ENCODE measurements around the gene TLR8. TPM values are rescaled to one million over a fixed set of nuclear protein-coding genes. Genes with fewer than 3 reads are reported as not detected.

The TLR8 gene
- total and polyA plus RNA-seq, 2 of the 4 experiments (the other 2 are of a cell fraction) = not detected

DNA sequence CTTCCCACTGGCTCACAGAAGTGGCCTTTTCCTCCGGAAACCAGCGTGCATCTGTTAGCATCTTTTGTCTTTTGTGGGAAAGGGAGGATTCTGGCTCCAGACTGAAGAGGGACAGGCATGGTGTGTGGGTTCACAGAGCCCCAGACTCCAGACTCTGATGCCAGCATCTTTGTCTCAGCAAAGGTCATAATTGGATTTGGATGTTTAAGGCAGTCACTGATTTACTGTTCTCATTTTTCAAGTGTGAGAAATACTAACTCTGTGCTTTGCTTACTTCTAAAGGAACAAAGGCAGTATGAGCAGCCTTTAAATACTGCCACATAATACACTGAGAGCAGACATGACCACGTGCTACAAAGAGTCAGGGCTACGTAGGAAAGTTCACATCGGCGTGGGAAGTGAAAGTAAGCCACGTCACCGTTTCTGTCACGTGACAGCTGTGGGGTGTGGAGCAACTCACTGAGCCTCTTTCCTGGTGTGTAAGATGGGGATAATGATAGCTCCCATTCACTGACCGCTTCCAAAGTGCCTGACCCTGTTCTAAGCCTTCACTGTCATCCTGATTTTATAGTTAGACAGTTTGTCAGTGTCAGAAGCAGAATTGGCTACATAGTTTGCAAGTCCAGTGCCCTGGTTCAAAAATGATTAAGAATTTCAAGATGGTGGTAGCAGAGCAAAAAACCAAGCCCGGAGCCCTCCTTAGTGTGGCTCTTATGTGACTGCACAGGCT lies 43.7 kb downstream of the TLR8 start:
- Histone ChIP-seq H3K23ac (ENCODE audit: low read depth, low read length) (peak overlapping the region; percentile 41; the same call in 1 of the 2 replicates), H4K91ac (ENCODE audit: insufficient read depth, low read depth, low read length) (peak overlapping the region; percentile 82), H3K18ac (ENCODE audit: low read depth, low read length) (peak overlapping the region; percentile 71), H3K4ac (ENCODE audit: low read depth, low read length) (peak overlapping the region; percentile 61), H3K27me3 (ENCODE audit: control insufficient read depth, insufficient read depth, low read length) (no peaks in the 10 kb centered on the region), H3K79me1 (ENCODE audit: low read depth in 1 of 2, low read length in 2 of 2) (peaks cover 0 to 13% of the 10 kb centered on the region in 2 experiments; a peak in 3 of 4 replicates), H3K9ac (ENCODE audit: low read depth, low read length) (peak overlapping the region; percentile 38; the same call in 1 of the 2 replicates), H3K27ac (ENCODE audit: insufficient read depth, low read length) (peak overlapping the region; percentile 56; the same call in 1 of the 2 replicates), H2BK15ac (ENCODE audit: low read depth, low read length) (peak overlapping the region; percentile 53; the same call in 1 of the 3 replicates), H3K4me3 (ENCODE audit: insufficient read depth, low read depth, low read length) (no peak overlapping the region), H3K4me2 (ENCODE audit: low read depth, low read length) (peak overlapping the region; percentile 44), H2BK20ac (ENCODE audit: low read depth, low read length) (peak overlapping the region; percentile 59; the same call in 1 of the 2 replicates), H3K9me3 (ENCODE audit: control insufficient read depth, insufficient read depth, low read length) (no peaks in the 10 kb centered on the region), H4K20me1 (ENCODE audit: insufficient read depth, low read length) (no peaks in the 10 kb centered on the region), H4K5ac (ENCODE audit: low read depth, low read length) (peak overlapping the region; percentile 67), H4K8ac (ENCODE audit: low read depth in 2 of 2, low read length in 2 of 2) (peak overlapping the region; percentile 40 to 67), H3K14ac (replicated peaks; ENCODE audit: low read depth, low read length) (peak overlapping the region; percentile 38), H2AFZ (replicated peaks; ENCODE audit: low read length, poor library complexity) (peak overlapping the region; percentile 60), H3K9me1 (ENCODE audit: insufficient read depth, low read length) (peaks cover 11% of the 10 kb centered on the region), H3K4me1 (ENCODE audit: control insufficient read depth, insufficient read depth, low read length) (peaks cover 14% of the 10 kb centered on the region), H2AK9ac (replicated peaks; ENCODE audit: low read depth, low read length, poor library complexity) (peak overlapping the region; percentile 33), H3K36me3 (ENCODE audit: control insufficient read depth, insufficient read depth, low read length) (no peaks in the 10 kb centered on the region), H2BK5ac (ENCODE audit: low read depth, low read length, poor library complexity, severe bottlenecking) (peak overlapping the region; percentile 79), H2AK5ac (ENCODE audit: low read depth, low read length) (peak overlapping the region; percentile 82), H2BK120ac (ENCODE audit: low read depth, low read length) (peak overlapping the region; percentile 80), H3K56ac (ENCODE audit: extremely low read depth, insufficient read depth, low read length) (no peak overlapping the region)
- peak; percentile 80 for TF ChIP-seq CEBPB (IDR thresholded peaks at IDR 0.05; ENCODE audit: low read depth, low read length)
- TF ChIP-seq USF2 (IDR thresholded peaks at IDR 0.05; ENCODE audit: low read depth, low read length) = peak; percentile 96
- TF ChIP-seq NFE2L2 (IDR thresholded peaks at IDR 0.05; ENCODE audit: low read depth, low read length) = 0 out of 2 replicates have a peak, but pooled peaks have one; percentile 18
- TF ChIP-seq BHLHE40 (IDR thresholded peaks at IDR 0.05; ENCODE audit: low read depth, low read length) = peak; percentile 70; the same call in 1 of the 2 replicates
- no peak for TF ChIP-seq MXI1 (IDR thresholded peaks at IDR 0.05; ENCODE audit: borderline replicate concordance, low read depth, low read length)
- no peak for TF ChIP-seq RCOR1 (IDR thresholded peaks at IDR 0.05; ENCODE audit: insufficient replicate concordance, low read length)
- TF ChIP-seq RFX5 (IDR thresholded peaks at IDR 0.05; ENCODE audit: low read depth, low read length) = no peak
- TF ChIP-seq POLR2A (IDR thresholded peaks at IDR 0.05; ENCODE audit: low read depth, low read length) = peak; percentile 73; the same call in 1 of the 2 replicates
- WGBS, 2 experiments (ENCODE audit: extremely low coverage in 2 of 2, insufficient read length in 1 of 2) = no CpG with 5 or more reads among the region's 11 CpGs
- intact Hi-C loops (cut with micrococcal nuclease) = loop anchor here (10.0 kb wide), 1 partner anchor 695 kb away; no protein-coding TSS in a partner anchor
- peak; percentile 92 for DNase-seq
- ChIA-PET CTCF (interaction anchor here (1.2 kb wide), 1 partner anchor 133 kb away, joined by 3 read pairs; no protein-coding TSS in a partner anchor), POLR2A (ENCODE audit: unreplicated experiment) (no interaction called here)
- no TSS peak for BruUV-seq (replicated peaks)
- dilution Hi-C loops (cut with HindIII; ENCODE audit: low sequenced_read_pairs, unreplicated experiment) = no loop called here
- in situ Hi-C loops (cut with MboI; ENCODE audit: low sequenced_read_pairs) = loop anchor here (10.0 to 25.0 kb wide), 3 partner anchors 705 to 1087 kb away; partner anchors contain the start of genes GEMIN8, OFD1, TCEANC and TRAPPC2
- peak; percentile 60 for ATAC-seq (ENCODE audit: low read depth)

All from IMR-90 (cell line).